ENCODE measurements around the gene MYBL2. TPM values are rescaled to one million over a fixed set of nuclear protein-coding genes. Genes with fewer than 3 reads are reported as not detected.

Gene MYBL2
- total RNA-seq, 1 experiment from 2014 or later = 345 TPM

GRCh38 chr20:43728686-43729255, 61.9 kb downstream of the MYBL2 start:
- no peaks in the 10 kb centered on the region for H3K36me3 Mint-ChIP-seq (ENCODE audit: insufficient read depth, unreplicated experiment)
- Histone ChIP-seq H3K9me3 (no peaks in the 10 kb centered on the region), H3K4me3 (ENCODE audit: low read depth, low read length) (no peak overlapping the region), H3K4me1 (peaks cover 5% of the 10 kb centered on the region; the same call in 1 of the 2 replicates), H3K27me3 (replicated peaks; ENCODE audit: control insufficient read depth, insufficient read depth, low read length) (no peaks in the 10 kb centered on the region), H3K36me3 (ENCODE audit: control insufficient read depth, insufficient read depth, low read length) (no peaks in the 10 kb centered on the region)
- peaks cover 7% of the 10 kb centered on the region for H3K4me1 Mint-ChIP-seq (ENCODE audit: low read depth, unreplicated experiment)
- no peak for DNase-seq
- no peaks in the 10 kb centered on the region for H3K9me3 Mint-ChIP-seq (ENCODE audit: unreplicated experiment)
- CTCF ChIA-PET = interaction anchor here (0.9 to 1.6 kb wide), 3 partner anchors 10 to 37 kb away, joined by 3 to 6 read pairs (median 3); no protein-coding TSS in a partner anchor
- H3K27ac Mint-ChIP-seq (ENCODE audit: unreplicated experiment) = no peak overlapping the region
- H3K27me3 Mint-ChIP-seq (ENCODE audit: insufficient read depth, unreplicated experiment) = peaks cover 2% of the 10 kb centered on the region
- no peak overlapping the region for H3K4me3 Mint-ChIP-seq (ENCODE audit: unreplicated experiment)
- intact Hi-C loops (cut with micrococcal nuclease; ENCODE audit: unreplicated experiment) = no loop called here
- POLR2A ChIA-PET = no interaction called here
- no TSS peak for BruUV-seq (replicated peaks)
- TF ChIP-seq CTCF (IDR thresholded peaks at IDR 0.05; ENCODE audit: insufficient read depth in 1 of 2, low read depth in 1 of 2, low read length in 1 of 2, severe bottlenecking in 1 of 2, unreplicated experiment in 1 of 2) = no peak

GRCh38 chr20:43731469-43731868, 64.6 kb downstream of the MYBL2 start:
- H3K27me3 Mint-ChIP-seq (ENCODE audit: insufficient read depth, unreplicated experiment) = peaks cover 2% of the 10 kb centered on the region
- H3K27ac Mint-ChIP-seq (ENCODE audit: unreplicated experiment) = no peak overlapping the region
- H3K9me3 Mint-ChIP-seq (ENCODE audit: unreplicated experiment) = no peaks in the 10 kb centered on the region
- no peak for DNase-seq
- POLR2A ChIA-PET = no interaction called here
- CTCF ChIA-PET = no interaction called here
- intact Hi-C loops (cut with micrococcal nuclease; ENCODE audit: unreplicated experiment) = no loop called here
- BruUV-seq (replicated peaks) = no TSS peak
- no peak overlapping the region for H3K4me3 Mint-ChIP-seq (ENCODE audit: unreplicated experiment)
- H3K36me3 Mint-ChIP-seq (ENCODE audit: insufficient read depth, unreplicated experiment) = no peaks in the 10 kb centered on the region
- Histone ChIP-seq H3K27me3 (replicated peaks; ENCODE audit: control insufficient read depth, insufficient read depth, low read length) (no peaks in the 10 kb centered on the region), H3K4me1 (peaks cover 5% of the 10 kb centered on the region; the same call in 1 of the 2 replicates), H3K36me3 (ENCODE audit: control insufficient read depth, insufficient read depth, low read length) (no peaks in the 10 kb centered on the region), H3K9me3 (no peaks in the 10 kb centered on the region), H3K4me3 (ENCODE audit: low read depth, low read length) (no peak overlapping the region)
- peaks cover 7% of the 10 kb centered on the region for H3K4me1 Mint-ChIP-seq (ENCODE audit: low read depth, unreplicated experiment)
- TF ChIP-seq CTCF (IDR thresholded peaks at IDR 0.05; ENCODE audit: insufficient read depth in 1 of 2, low read depth in 1 of 2, low read length in 1 of 2, severe bottlenecking in 1 of 2, unreplicated experiment in 1 of 2) = no peak

GRCh38 chr20:43731927-43732326, 65.0 kb downstream of the MYBL2 start:
- H3K36me3 ChIP-seq (ENCODE audit: control insufficient read depth, insufficient read depth, low read length) = no peaks in the 10 kb centered on the region
- no peak overlapping the region for H3K4me3 ChIP-seq (ENCODE audit: low read depth, low read length)
- no peaks in the 10 kb centered on the region for H3K36me3 Mint-ChIP-seq (ENCODE audit: insufficient read depth, unreplicated experiment)
- intact Hi-C loops (cut with micrococcal nuclease; ENCODE audit: unreplicated experiment) = no loop called here
- no peak for TF ChIP-seq CTCF (IDR thresholded peaks at IDR 0.05; ENCODE audit: insufficient read depth in 1 of 2, low read depth in 1 of 2, low read length in 1 of 2, severe bottlenecking in 1 of 2, unreplicated experiment in 1 of 2)
- no peak overlapping the region for H3K27ac Mint-ChIP-seq (ENCODE audit: unreplicated experiment)
- no peak overlapping the region for H3K4me3 Mint-ChIP-seq (ENCODE audit: unreplicated experiment)
- peaks cover 2% of the 10 kb centered on the region for H3K27me3 Mint-ChIP-seq (ENCODE audit: insufficient read depth, unreplicated experiment)
- H3K27me3 ChIP-seq (replicated peaks; ENCODE audit: control insufficient read depth, insufficient read depth, low read length) = no peaks in the 10 kb centered on the region
- no peaks in the 10 kb centered on the region for H3K9me3 ChIP-seq
- H3K9me3 Mint-ChIP-seq (ENCODE audit: unreplicated experiment) = no peaks in the 10 kb centered on the region
- H3K4me1 Mint-ChIP-seq (ENCODE audit: low read depth, unreplicated experiment) = peaks cover 7% of the 10 kb centered on the region
- BruUV-seq (replicated peaks) = no TSS peak
- peaks cover 5% of the 10 kb centered on the region; the same call in 1 of the 2 replicates for H3K4me1 ChIP-seq
- ChIA-PET CTCF (no interaction called here), POLR2A (no interaction called here)
- no peak for DNase-seq
